Stomach (tissue), 19 donors: ENCODE data around the gene PFN2. TPM values are rescaled to one million over a fixed set of nuclear protein-coding genes. Genes with fewer than 3 reads are reported as not detected.

Source experiments
- DNase-seq, 2 donors: peaks; one replicate each; pipeline versions ENCODE4 v3.0.0 to v3.0.0-alpha.2; 2013 to 2019
- H3K27ac ChIP-seq, 5 donors: fragments of 200-600 bp in 4 of 5; sonication (generic) in 4 of 5; one replicate each; pipeline ENCODE4 v1.5.1; 2013 to 2019; ENCODE audit warnings: mild to moderate bottlenecking in 1 of 5, moderate library complexity in 1 of 5
- H3K27me3 ChIP-seq, 3 donors: fragments of 200-600 bp; sonication (generic); one replicate each; pipeline ENCODE4 v1.5.1; 2017 to 2019; ENCODE audit warnings: mixed run types in 1 of 3
- H3K36me3 ChIP-seq, 4 donors: fragments of 200-600 bp; sonication (generic); 1 replicate in 3 of 4; 2 replicates in 1 of 4; pipeline ENCODE4 v1.5.1; 2016 to 2019
- H3K4me1 ChIP-seq, 4 donors: fragments of 200-600 bp; sonication (generic); one replicate each; pipeline ENCODE4 v1.5.1; 2016 to 2019
- H3K4me3 ChIP-seq, 4 donors: fragments of 200-600 bp; sonication (generic) in 3 of 4; one replicate each; pipeline ENCODE4 v1.5.1; 2016 to 2019; ENCODE audit warnings: mild to moderate bottlenecking in 1 of 4
- H3K9me3 ChIP-seq, 4 donors: fragments of 200-600 bp; sonication (generic); one replicate each; pipeline ENCODE4 v1.5.1; 2016 to 2019
- CTCF ChIP-seq, 7 experiments: fragments of 450-650 bp in 4 of 7; fragments of 200-600 bp in 3 of 7; sonication (generic) in 3 of 7; IDR thresholded peaks; one replicate each; pipeline ENCODE4 v1.5.1; 2016 to 2019; ENCODE audit warnings: antibody characterized with exemption in 7 of 7, control low read depth in 2 of 7, mild to moderate bottlenecking in 1 of 7
- EP300 ChIP-seq: sonication (generic); formaldehyde crosslinking; IDR thresholded peaks from one replicate; pipeline ENCODE4 v1.6.1; 2017; ENCODE audit warnings: antibody characterized with exemption
- POLR2A ChIP-seq, 4 donors: fragments of 450-650 bp; IDR thresholded peaks; one replicate each; pipeline ENCODE4 v1.6.1; 2016; ENCODE audit warnings: antibody characterized with exemption in 4 of 4, control low read depth in 2 of 4, mild to moderate bottlenecking in 1 of 4, moderate library complexity in 1 of 4
- POLR2AphosphoS5 ChIP-seq, 3 donors: sonication (generic); formaldehyde crosslinking; IDR thresholded peaks; one replicate each; pipeline ENCODE4 v1.6.1; 2016; ENCODE audit warnings: antibody characterized with exemption in 3 of 3
- WGBS, 5 donors: extraction: QIAGEN DNeasy Blood & Tissue Kit in 3 of 5; methylation state at CpG; one replicate each; pipeline versions ENCODE4 v1.1.5 to v1.1.7; 2013 to 2018; 5-methylcytosine and 5-hydroxymethylcytosine counted together
- intact Hi-C: fragments of 100-400 bp; cut with DNase I; formaldehyde crosslinking; loops from one replicate; pipeline ENCODE4 v1.15.1; 2023; ENCODE audit warnings: low total_unique reads
- long read RNA-seq, 10 donors: transcript quantifications; one replicate each; lab custom pipeline, GENCODE V29; 2026
- polyA plus RNA-seq, 3 donors: library from polyadenylated mRNA; stranded (reverse); fragments of 200-250 nt; gene quantifications; one replicate each; pipeline ENCODE4 v1.2.3, GENCODE V29; 2013
- total RNA-seq, 5 donors: library from RNA; depleted of rRNA; stranded (reverse); fragments of >200 nt; gene quantifications; one replicate each; pipeline versions ENCODE4 v1.1.0 to v1.2.3, GENCODE V29; 2014 to 2016
- donor health status: healthy with polysubstance abuse.
- donor health status: Bipolar disorder and iron deficiency.
- donor health status: healthy.

The PFN2 gene
- 100 to 1,000 TPM in 1 of 5 donors, 10 to 100 TPM in 3, 1 to 10 TPM in 1; 1.2 to 130 (median 36.2) TPM for total RNA-seq
- polyA plus RNA-seq = 10 to 100 TPM; 33.9 to 40.9 (median 40.6) TPM
- long read RNA-seq, donor 1, transcript PFN2-201 (3 exons, 2,261 nt) = major isoform, 16 of 30 reads
- long read RNA-seq, donor 1, transcript PFN2-203 (3 exons, 1,780 nt) = minor isoform, 14 of 30 reads
- long read RNA-seq, donor 1, partial matches to known transcripts = 0 of 30 reads
- long read RNA-seq, donor 1, other reads (novel, unspliced or antisense) = 0 of 30 reads
- long read RNA-seq, donor 2, transcript PFN2-203 (3 exons, 1,780 nt) = minor isoform, 19 of 42 reads
- long read RNA-seq, donor 2, transcript PFN2-201 (3 exons, 2,261 nt) = major isoform, 21 of 42 reads
- long read RNA-seq, donor 2, partial matches to known transcripts = 0 of 42 reads
- long read RNA-seq, donor 2, other reads (novel, unspliced or antisense) = 0 of 42 reads
- long read RNA-seq, donor 3, transcript PFN2-203 (3 exons, 1,780 nt) = major isoform, 15 of 29 reads
- long read RNA-seq, donor 3, transcript PFN2-201 (3 exons, 2,261 nt) = minor isoform, 12 of 29 reads
- long read RNA-seq, donor 3, partial matches to known transcripts = 0 of 29 reads
- long read RNA-seq, donor 3, other reads (novel, unspliced or antisense) = 0 of 29 reads
- long read RNA-seq, donor 4, partial matches to known transcripts = 0 of 2 reads
- long read RNA-seq, donor 4, other reads (novel, unspliced or antisense) = 0 of 2 reads
- long read RNA-seq, donor 5, transcript PFN2-201 (3 exons, 2,261 nt) = minor isoform, 23 of 59 reads
- long read RNA-seq, donor 5, transcript PFN2-203 (3 exons, 1,780 nt) = major isoform, 33 of 59 reads
- long read RNA-seq, donor 5, partial matches to known transcripts = 0 of 59 reads
- long read RNA-seq, donor 5, other reads (novel, unspliced or antisense) = 0 of 59 reads
- long read RNA-seq, donor 6 = 0 reads
- long read RNA-seq, donor 7, transcript PFN2-201 (3 exons, 2,261 nt) = minor isoform, 24 of 69 reads
- long read RNA-seq, donor 7, transcript PFN2-203 (3 exons, 1,780 nt) = major isoform, 42 of 69 reads
- long read RNA-seq, donor 7, partial matches to known transcripts = 0 of 69 reads
- long read RNA-seq, donor 7, other reads (novel, unspliced or antisense) = 0 of 69 reads
- long read RNA-seq, donor 8, transcript PFN2-201 (3 exons, 2,261 nt) = minor isoform, 20 of 46 reads
- long read RNA-seq, donor 8, transcript PFN2-203 (3 exons, 1,780 nt) = major isoform, 22 of 46 reads
- long read RNA-seq, donor 8, partial matches to known transcripts = 0 of 46 reads
- long read RNA-seq, donor 8, other reads (novel, unspliced or antisense) = 0 of 46 reads
- long read RNA-seq, donor 9, transcript PFN2-201 (3 exons, 2,261 nt) = minor isoform, 21 of 45 reads
- long read RNA-seq, donor 9, transcript PFN2-203 (3 exons, 1,780 nt) = major isoform, 23 of 45 reads
- long read RNA-seq, donor 9, partial matches to known transcripts = 0 of 45 reads
- long read RNA-seq, donor 9, other reads (novel, unspliced or antisense) = 0 of 45 reads
- long read RNA-seq, donor 10, transcript PFN2-203 (3 exons, 1,780 nt) = major isoform, 13 of 21 reads
- long read RNA-seq, donor 10, transcript PFN2-201 (3 exons, 2,261 nt) = minor isoform, 6 of 21 reads
- long read RNA-seq, donor 10, partial matches to known transcripts = 0 of 21 reads
- long read RNA-seq, donor 10, other reads (novel, unspliced or antisense) = 0 of 21 reads

- Histone ChIP-seq H3K36me3 (peaks cover 0 to 6% (median under 1%) of the 10 kb centered on the region in 4 donors), H3K4me3 (peak within 1 kb of the TSS; percentile 83 to 96 (median 92)), H3K27me3 (peaks cover 0 to 30% (median 0%) of the 10 kb centered on the region in 3 donors), H3K9me3 (no peaks in the 10 kb centered on the region), H3K27ac (peak within 1 kb of the TSS; percentile 87 to 97 (median 88)), H3K4me1 (peaks cover 4 to 32% (median 29%) of the 10 kb centered on the region in 4 donors)
- 0 to 1% (median 0%) methylated on average over 8 to 101 of the region's 102 CpGs for WGBS, 5 donors
- intact Hi-C loops = no loop called here
- TF ChIP-seq EP300 (no peak), POLR2A (IDR thresholded peaks at IDR 0.05) (no peak), CTCF (IDR thresholded peaks at IDR 0.05) (no peak), POLR2AphosphoS5 (IDR thresholded peaks at IDR 0.05) (peak; percentile 1 to 26 (median 25))
- peak; percentile 64 to 94 for DNase-seq
Observed at GRCh38 chr3:149970716-149971402, at the start of gene PFN2. TSS of gene PFN2 (minus strand) at chr3:149970895. CDS start at chr3:149970856, 39 bp downstream.

GRCh38 chr3:150015901-150016300, 45.2 kb upstream of the PFN2 start:
- intact Hi-C loops = no loop called here
- 71 to 87% (median 79%) methylated on average over 2 of the region's 2 CpGs for WGBS, 5 donors
- Histone ChIP-seq H3K27me3 (no peaks in the 10 kb centered on the region), H3K9me3 (no peaks in the 10 kb centered on the region), H3K4me3 (no peak overlapping the region), H3K36me3 (no peaks in the 10 kb centered on the region), H3K4me1 (no peaks in the 10 kb centered on the region), H3K27ac (no peak overlapping the region)
- TF ChIP-seq EP300 (no peak), POLR2AphosphoS5 (IDR thresholded peaks at IDR 0.05) (no peak), POLR2A (IDR thresholded peaks at IDR 0.05) (no peak), CTCF (IDR thresholded peaks at IDR 0.05) (no peak)
- DNase-seq = no peak

- no peak for TF ChIP-seq CTCF (IDR thresholded peaks at IDR 0.05)
- no peak for TF ChIP-seq EP300
- TF ChIP-seq POLR2AphosphoS5 (IDR thresholded peaks at IDR 0.05) = no peak
- TF ChIP-seq POLR2A (IDR thresholded peaks at IDR 0.05) = no peak
- Histone ChIP-seq H3K27ac (no peak overlapping the region), H3K27me3 (no peaks in the 10 kb centered on the region)
Observed at GRCh38 chr3:150014782-150015181, 44.1 kb upstream of the PFN2 start.

More at GRCh38 chr3:150014782-150015181, 44.1 kb upstream of the PFN2 start:
- no peaks in the 10 kb centered on the region for H3K36me3 ChIP-seq
- H3K4me1 ChIP-seq = no peaks in the 10 kb centered on the region
- no peaks in the 10 kb centered on the region for H3K9me3 ChIP-seq
- DNase-seq = no peak
- no peak overlapping the region for H3K4me3 ChIP-seq
- intact Hi-C loops = no loop called here
